ENCODE measurements around the gene LBR.

LBR gene

GRCh38 chr1:225442123-225442505 is 14.3 kb upstream of the LBR start:
- DNase-seq = no peak

DNA sequence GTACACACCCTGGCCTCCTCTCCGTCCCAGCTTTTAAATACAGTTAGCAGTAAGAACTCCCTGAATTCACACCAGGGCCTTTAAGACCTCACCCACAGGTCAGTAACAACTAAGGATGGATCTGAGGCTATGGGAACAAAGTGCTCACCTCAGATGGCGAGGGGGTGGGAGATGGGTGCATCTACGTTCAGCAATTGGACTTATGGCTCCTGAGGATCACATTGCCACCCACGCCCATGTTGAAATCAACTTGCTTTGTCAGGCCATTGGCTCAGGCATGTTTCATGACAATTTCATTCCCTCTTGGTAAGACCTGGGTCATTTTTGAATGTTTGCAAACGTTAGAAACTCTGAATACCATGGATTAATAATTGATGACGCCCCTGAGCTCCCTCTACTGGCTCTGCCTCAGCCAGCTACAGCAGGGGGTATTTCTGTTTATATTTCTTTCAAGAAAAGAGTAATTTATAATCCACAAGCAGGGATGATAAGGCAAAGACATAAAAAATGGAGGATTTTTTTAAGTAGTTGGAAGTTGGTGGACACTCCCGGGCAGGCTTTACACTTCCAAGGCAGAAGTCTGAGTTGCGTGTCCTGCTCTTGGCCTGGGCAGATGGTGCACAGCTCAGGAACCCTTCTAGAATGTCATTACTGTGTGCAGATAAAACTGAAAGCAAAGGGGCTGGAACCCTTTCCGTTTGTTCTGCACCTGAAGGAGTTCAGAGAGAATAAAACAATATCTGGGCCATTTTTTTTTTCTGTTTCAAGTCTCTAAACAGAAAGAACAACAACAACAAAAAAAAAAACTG is 13.7 kb upstream of the LBR start:
- no peak for DNase-seq

DNA sequence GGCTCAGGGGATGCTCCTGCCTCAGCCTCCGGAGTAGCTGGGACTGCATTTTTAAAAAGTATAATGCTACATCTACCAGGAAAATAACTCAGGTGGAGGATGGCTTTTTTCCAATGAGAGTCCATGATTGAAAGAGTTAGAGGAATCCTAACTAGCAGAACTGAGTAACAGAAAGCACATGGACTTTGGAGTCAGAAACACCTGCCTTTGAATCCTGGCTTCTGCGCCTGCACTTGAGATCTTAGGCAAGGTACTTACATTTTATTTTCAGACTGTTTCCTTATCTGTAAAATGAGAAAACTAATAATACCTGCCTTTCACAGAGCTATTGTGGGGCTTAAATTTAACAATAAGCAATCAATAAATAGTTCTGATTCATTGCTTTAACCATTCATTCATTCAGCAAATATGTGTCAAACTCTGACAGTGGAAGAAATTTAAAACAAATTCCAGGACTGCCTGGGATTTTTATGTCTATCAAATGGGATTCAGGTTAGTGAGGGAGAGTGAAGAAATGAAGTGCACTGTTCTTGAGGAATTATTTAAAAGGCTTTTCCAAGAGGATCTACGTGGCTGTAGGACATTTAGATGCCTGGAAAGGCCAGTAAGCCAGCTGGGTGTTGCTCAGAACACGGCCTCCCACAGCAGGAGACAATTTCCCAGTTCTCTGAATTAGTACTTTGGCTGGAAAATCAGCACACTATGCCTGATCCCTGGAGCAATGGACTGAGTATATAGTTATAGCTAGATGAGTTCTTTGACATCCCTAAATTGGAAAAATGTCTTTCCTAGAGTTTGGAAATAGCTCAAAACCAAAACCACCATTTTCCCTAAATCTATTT is 12.8 kb upstream of the LBR start:
- no peak for DNase-seq

- no peak for DNase-seq
Measured at GRCh38 chr1:225437710-225438437, 10.0 kb upstream of the LBR start.

GRCh38 chr1:225435957-225436392 is 8.1 kb upstream of the LBR start:
- DNase-seq = no peak

DNA sequence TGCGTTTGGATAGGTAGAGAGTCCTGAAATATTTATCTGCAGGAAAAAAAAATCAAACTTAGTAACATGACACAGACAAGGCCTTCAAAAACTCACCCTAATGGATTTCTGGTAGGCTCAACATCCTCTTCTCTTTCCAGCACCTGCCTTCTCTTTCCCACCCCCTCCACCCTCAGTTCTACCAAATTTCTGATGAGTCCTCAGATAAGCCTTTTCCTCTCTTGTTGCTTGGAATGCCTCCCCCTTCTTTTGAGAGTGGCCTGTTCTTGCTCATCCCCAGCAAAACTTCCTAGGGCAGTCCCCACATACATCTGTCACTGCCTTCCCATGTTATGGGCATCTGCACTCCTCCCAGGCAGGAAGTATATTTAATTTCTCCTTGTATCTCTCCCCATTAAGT is 7.6 kb upstream of the LBR start:
- DNase-seq = no peak

GRCh38 chr1:225435076-225435475 is 7.2 kb upstream of the LBR start:
- DNase-seq = no peak

- no peak for DNase-seq
Measured at GRCh38 chr1:225434046-225434445, 6.2 kb upstream of the LBR start.

DNA sequence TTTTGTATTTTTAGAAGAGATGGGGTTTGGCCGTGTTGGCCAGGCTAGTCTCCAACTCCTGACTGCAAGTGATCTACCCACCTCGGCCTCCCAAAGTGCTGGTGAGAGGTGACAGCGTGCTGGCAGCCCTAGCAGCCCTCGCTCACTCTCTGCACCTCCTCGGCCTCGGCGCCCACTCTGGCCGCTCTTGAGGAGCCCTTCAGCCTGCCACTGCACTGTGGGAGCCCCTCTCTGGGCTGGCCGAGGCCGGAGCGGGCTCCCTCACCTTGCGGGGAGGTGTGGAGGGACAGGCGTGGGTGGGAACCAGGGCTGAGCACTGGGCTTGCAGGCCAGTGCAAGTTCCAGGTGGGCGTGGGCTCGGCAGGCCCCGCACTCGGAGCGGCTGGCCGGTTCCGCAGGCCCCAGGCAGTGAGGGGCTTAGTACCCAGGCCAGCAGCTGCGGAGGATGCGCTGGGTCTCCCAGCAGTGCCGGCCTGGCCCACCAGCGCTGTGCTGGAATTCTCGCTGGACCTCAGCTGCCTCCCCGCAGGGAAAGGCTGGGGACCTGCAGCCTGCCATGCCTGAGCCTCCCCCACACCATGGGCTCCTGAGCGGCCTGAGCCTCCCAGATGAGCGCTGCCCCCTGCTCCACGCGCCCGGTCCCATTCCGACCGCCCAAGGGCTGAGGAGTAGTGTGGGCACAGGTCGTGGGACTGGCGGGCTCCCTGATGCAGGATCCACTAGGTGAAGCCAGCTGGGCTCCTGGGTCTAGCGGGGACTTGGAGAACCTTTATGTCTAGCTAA is 3.4 kb upstream of the LBR start:
- DNase-seq = no peak

- no peak for DNase-seq
Measured at GRCh38 chr1:225430301-225430700, 2.5 kb upstream of the LBR start.

DNA sequence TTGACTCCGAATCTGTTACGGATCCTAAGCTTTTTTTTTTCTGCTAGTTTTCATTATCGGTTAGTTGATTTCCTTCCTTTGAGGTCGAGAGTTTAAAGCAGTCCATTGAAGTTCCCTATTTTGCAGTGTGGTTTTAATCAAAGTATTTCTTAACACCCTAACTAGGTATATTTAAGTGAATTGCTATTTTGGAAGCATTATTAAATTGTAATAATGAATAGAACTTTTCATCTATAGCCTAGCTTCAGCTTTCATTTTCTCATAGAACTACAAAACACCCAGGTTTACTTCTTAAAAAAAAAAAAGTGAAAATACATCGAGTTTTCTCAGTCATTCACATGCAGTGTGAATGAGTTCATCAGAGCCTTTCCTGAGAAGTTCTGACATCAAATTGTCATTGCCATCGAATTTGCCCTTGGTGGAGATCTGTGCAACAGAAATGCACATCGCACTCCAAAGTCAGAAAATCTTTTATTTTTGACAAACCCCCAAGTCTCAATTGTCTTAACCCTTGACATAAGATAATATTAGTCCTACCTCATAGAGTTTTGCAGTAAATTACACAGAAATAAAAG is 1.1 kb upstream of the LBR start:
- no peak for DNase-seq

DNA sequence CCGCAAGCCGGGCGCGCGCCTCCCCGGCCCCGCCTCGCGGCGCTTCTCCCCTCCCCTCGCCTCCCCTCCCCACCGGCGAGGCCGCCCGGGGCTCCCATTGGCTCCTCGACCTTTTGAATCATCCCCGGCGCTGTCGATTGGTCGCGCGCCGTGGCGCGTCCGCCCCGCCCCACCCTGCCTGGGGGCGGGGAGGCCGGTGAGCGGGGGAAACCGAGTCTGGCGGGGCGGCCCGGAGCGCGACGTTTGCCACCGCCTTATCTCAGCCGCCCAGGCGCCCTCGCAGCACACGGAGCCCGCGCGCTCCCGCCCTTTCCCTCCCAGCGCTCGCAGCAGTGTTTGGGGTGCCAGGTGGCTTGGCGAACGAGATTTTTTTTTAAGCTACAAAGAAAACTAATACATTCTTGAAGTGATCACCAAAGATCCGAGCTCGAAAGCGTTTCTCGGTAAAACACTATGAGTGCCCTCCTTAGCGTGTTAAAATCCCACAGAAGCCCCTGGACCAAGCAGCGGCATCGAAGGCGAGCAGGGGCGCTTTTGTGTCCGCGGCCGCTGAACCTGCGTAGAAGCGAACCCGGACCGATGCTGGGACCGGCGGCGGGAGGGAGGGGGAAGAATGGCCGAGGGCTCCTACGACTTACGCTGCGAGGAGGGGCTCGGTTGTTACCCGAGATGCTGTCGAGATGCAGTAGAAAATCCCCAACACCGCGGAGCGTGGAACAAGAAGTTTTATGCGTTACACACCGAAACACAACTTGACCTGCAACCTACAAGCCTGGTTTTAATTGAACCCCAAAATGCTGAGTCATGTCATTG is 436 bp upstream of the LBR start:
- DNase-seq = peak; percentile 86

- DNase-seq = peak; percentile 22
Measured at GRCh38 chr1:225426395-225427234, 1.2 kb downstream of the LBR start.

DNA sequence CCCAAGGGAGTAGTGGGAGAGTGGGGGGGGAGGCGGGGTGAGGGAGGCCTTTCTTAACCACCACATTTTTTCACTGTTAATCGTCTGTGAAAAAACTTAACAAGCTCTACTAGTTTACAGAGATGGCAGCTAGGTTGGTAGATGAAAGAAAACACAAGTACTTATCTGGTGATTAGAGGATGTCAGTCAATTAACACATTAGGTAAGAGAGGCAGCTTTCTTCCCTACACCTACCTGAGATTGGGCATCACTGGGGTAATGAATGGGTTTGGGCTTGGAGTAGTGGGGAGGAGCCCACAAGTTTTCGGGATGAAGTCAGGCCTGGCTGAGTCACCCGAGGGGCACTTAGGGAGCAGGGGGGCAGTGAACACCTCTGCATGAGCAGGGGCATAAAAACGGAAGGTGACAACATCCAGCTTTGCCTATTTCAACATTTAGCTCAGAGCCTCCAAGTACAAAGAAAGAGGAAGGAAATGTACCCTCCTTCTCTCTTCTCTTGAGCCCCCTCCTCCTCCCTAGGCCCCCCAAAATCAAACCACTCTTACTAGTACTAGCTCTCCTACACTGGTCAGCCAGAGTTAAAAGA is 2.5 kb downstream of the LBR start:
- DNase-seq = no peak

DNA sequence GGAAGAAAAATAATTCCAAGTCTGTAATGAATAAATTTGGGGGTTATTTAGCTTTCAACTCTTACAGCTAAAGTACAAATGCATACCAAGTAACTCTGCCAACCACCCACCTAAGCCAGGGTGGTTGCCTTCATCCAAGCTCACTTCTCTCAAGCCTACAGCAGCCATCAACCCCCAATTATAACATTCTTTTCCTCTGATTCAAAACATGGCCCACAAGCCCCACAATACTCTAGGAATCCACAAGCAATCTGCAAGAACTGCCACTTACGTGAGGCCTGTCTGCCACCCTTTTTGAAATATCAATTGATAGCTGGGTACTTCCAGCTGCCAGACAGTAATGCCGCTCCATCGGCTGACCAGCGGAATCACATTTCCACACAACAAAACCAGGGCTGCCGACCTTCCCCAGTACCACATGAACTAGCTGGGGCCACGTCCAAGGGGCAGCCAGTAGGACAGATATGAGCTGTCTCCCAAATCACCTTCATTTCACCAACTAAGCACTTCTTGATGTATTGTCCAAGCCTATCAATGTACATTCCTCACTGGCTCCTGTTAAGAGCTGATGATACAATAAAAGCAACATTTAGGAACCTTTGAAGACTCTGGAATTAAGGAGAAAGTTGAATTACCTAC is 3.2 kb downstream of the LBR start:
- DNase-seq = no peak

GRCh38 chr1:225423518-225423855 is 4.4 kb downstream of the LBR start:
- DNase-seq = no peak

- DNase-seq = no peak
Measured at GRCh38 chr1:225422795-225423517, 4.9 kb downstream of the LBR start.

GRCh38 chr1:225422031-225422605 is 5.7 kb downstream of the LBR start:
- no peak for DNase-seq

DNA sequence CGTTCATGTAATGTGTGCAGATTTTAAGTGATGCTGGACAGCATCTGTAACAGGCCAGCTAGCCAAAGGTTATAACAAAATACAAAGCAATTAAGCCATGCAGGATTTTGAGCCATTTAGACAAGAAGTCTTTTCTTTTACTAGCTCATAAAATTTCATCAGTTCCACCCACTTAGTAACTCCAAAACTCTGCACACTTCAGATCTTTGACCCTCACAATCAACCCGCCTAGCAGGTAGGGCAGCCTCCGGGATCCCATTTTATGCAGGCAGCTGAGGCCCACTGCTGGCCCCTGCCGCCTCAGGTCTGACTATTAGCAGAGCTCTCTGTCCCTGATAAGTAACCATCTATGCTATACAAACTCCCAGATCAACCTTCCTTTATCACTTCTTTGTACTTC is 9.2 kb downstream of the LBR start:
- DNase-seq = no peak

Measured in stimulated activated CD4-positive, alpha-beta T cell treated with anti-CD3 and anti-CD28 coated beads, Interleukin-12 subunit alpha, Interleukin-12 subunit beta, amount 100 ng/mL, for 4 hours (primary cell).